Middle frontal gyrus (tissue), 1 donor: ENCODE measurements around the gene ZNF213.

Experiments used
- DNase-seq: peaks from one replicate; pipeline ENCODE4 v3.0.0-alpha.2; 2015; ENCODE audit warnings: low spot score; ENCODE audit errors: extremely low spot score

The ZNF213 gene

GRCh38 chr16:3190949-3191353, 56.1 kb downstream of the ZNF213 start:
- DNase-seq = no peak
